Peyer's patch (tissue), 4 donors: Measurements from ENCODE around the gene SYNE3.

ENCODE experiments used
- CTCF ChIP-seq, 6 experiments: fragments of 450-650 bp in 4 of 6; fragments of 200-600 bp in 2 of 6; sonication (generic) in 1 of 6; IDR thresholded peaks; one replicate each; pipeline ENCODE4 v1.5.1; 2017 to 2019; ENCODE audit warnings: antibody characterized with exemption in 6 of 6, mild to moderate bottlenecking in 3 of 6, moderate library complexity in 1 of 6
- POLR2A ChIP-seq, 2 donors: fragments of 450-650 bp; IDR thresholded peaks; one replicate each; pipeline ENCODE4 v1.5.1; 2017; ENCODE audit warnings: antibody characterized with exemption in 2 of 2, mild to moderate bottlenecking in 2 of 2, moderate library complexity in 2 of 2

GRCh38 chr14:95481391-95482022, 34.9 kb downstream of the SYNE3 start:
- no peak for TF ChIP-seq CTCF (IDR thresholded peaks at IDR 0.05)
- TF ChIP-seq POLR2A (IDR thresholded peaks at IDR 0.05) = no peak
